Measurements from ENCODE around the gene MAP3K5. TPM values are rescaled to one million over a fixed set of nuclear protein-coding genes. Genes with fewer than 3 reads are reported as not detected.
A peak's percentile ranks its signal among the peaks of the same experiment; 100 is the strongest.

Gene MAP3K5
- total RNA-seq, 2 experiments from 2014 or later, result 23.4 to 24.0 TPM

- CTCF ChIA-PET, result interaction anchor here (0.5 kb wide), 1 partner anchor 1257 kb away, joined by 3 read pairs; no protein-coding TSS in a partner anchor
- POLR2A ChIA-PET, result interaction anchor here (1.2 kb wide), 1 partner anchor 20 kb away, joined by 3 read pairs; no protein-coding TSS in a partner anchor
Observed at GRCh38 chr6:136532030-136532429, 260.2 kb downstream of the MAP3K5 start.

DNA sequence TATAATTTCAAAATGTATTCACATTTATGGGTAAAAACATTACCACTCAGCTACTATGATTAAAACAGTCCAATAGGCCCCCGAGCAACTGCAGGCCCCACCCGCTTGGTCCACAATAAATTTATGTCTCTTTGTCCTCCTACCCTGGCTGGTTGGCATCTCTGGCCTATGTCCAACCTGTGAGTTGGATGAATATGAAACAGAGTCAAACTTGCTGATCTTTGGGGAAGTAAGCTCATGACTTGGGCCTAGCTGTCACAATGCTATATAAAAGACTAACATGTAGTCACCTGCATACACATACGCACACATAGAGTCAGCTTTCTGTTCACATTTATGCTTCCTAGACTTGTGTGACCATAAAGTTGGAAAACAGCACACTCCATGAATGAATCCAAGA lies 262.6 kb downstream of the MAP3K5 start:
- Mint-ChIP-seq H3K36me3 (ENCODE audit: low read depth) (no peaks in the 10 kb centered on the region), H3K27me3 (peaks cover 13% of the 10 kb centered on the region), H3K9me3 (no peaks in the 10 kb centered on the region), H3K4me1 (peaks cover 19% of the 10 kb centered on the region), H3K27ac (no peak overlapping the region), H3K4me3 (no peak overlapping the region)
- ChIA-PET CTCF (interaction anchor here (0.6 kb wide), 1 partner anchor 1129 kb away, joined by 3 read pairs; no protein-coding TSS in a partner anchor), POLR2A (no interaction called here)
- DNase-seq, result no peak

More at GRCh38 chr6:136532030-136532429, 260.2 kb downstream of the MAP3K5 start:
- no peak for DNase-seq
- no peak overlapping the region for H3K4me3 Mint-ChIP-seq
- H3K36me3 Mint-ChIP-seq (ENCODE audit: low read depth), result no peaks in the 10 kb centered on the region
- H3K27ac Mint-ChIP-seq, result no peak overlapping the region
- peaks cover 8% of the 10 kb centered on the region for H3K4me1 Mint-ChIP-seq
- no peaks in the 10 kb centered on the region for H3K9me3 Mint-ChIP-seq
- H3K27me3 Mint-ChIP-seq, result peaks cover 9% of the 10 kb centered on the region

- no peak overlapping the region for H3K27ac Mint-ChIP-seq
- peaks cover 8% of the 10 kb centered on the region for H3K27me3 Mint-ChIP-seq
- no peaks in the 10 kb centered on the region for H3K36me3 Mint-ChIP-seq (ENCODE audit: low read depth)
- no peak for DNase-seq
- ChIA-PET CTCF (interaction anchor here (0.6 kb wide), 1 partner anchor 231 kb away, joined by 5 read pairs; no protein-coding TSS in a partner anchor), POLR2A (no interaction called here)
- H3K4me1 Mint-ChIP-seq, result peaks cover 19% of the 10 kb centered on the region
- no peak overlapping the region for H3K4me3 Mint-ChIP-seq
- H3K9me3 Mint-ChIP-seq, result no peaks in the 10 kb centered on the region
Observed at GRCh38 chr6:136528477-136528876, 263.8 kb downstream of the MAP3K5 start.

DNA sequence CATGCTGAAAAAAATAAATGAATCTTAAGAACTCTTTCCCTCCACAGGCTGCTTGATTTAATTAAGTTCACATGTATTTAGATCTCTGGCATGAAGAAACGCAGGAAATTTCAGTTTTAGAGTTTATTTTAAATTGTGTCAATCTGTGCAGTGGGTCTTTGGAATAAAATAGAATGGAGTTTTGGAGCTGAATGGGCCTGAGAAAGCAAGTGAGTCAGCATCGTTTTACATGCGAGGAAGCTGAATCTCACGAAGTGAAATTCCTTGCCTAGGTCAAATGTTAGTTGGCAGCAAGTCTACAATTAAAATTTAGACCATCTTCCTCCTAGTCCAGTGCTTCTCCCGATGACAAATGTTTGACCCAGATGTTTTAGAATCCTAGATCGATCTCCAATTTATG lies 264.4 kb downstream of the MAP3K5 start:
- Mint-ChIP-seq H3K27ac (no peak overlapping the region), H3K36me3 (ENCODE audit: low read depth) (no peaks in the 10 kb centered on the region), H3K4me1 (peaks cover 19% of the 10 kb centered on the region), H3K9me3 (no peaks in the 10 kb centered on the region), H3K4me3 (no peak overlapping the region), H3K27me3 (peaks cover 8% of the 10 kb centered on the region)
- POLR2A ChIA-PET, result no interaction called here
- DNase-seq, result no peak
- CTCF ChIA-PET, result no interaction called here

- Mint-ChIP-seq H3K4me1 (peaks cover 19% of the 10 kb centered on the region), H3K9me3 (no peaks in the 10 kb centered on the region), H3K4me3 (no peak overlapping the region), H3K27ac (no peak overlapping the region), H3K27me3 (peaks cover 8% of the 10 kb centered on the region), H3K36me3 (ENCODE audit: low read depth) (no peaks in the 10 kb centered on the region)
- ChIA-PET CTCF (no interaction called here), POLR2A (no interaction called here)
- DNase-seq, result no peak
Observed at GRCh38 chr6:136526937-136527336, 265.3 kb downstream of the MAP3K5 start.

DNA sequence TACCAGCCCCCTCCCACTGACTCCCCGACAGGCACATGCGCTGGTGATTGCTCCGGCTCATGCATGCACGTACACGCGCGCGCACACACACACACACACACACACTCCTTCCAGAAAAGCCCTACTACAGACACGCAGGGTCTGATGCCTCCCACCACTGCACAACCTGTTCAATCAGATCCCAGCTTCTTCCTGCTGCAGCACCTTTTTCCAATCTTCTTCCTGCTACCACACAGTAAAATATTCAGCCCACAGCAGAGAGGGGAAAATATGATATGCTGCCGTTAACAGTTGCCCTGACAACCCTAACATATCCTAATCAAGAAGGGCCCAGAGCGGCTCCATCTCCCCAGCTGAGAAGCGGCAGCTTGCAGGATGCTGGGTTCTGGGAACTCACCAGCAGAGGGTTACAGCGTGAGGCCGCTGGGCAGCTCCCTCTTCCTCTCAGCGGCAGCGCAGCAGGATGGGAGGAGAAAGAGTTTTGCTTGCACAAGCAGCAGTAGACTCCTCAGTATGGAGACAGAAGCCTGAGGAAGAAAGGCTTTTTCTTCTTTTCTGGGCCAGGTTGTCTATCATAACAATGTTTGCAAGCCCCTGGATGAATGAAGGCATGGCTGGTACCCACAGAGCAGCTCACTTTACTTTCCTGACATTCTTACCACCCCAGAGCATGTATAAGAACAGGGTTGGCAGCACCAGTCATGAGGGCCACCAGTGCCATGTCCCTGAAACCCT lies 265.9 kb downstream of the MAP3K5 start:
- POLR2A ChIA-PET, result no interaction called here
- Mint-ChIP-seq H3K4me1 (peaks cover 19% of the 10 kb centered on the region), H3K36me3 (ENCODE audit: low read depth) (no peaks in the 10 kb centered on the region), H3K9me3 (no peaks in the 10 kb centered on the region), H3K27ac (no peak overlapping the region), H3K27me3 (peaks cover 5% of the 10 kb centered on the region), H3K4me3 (no peak overlapping the region)
- peak; percentile 53 for DNase-seq
- CTCF ChIA-PET, result no interaction called here

DNA sequence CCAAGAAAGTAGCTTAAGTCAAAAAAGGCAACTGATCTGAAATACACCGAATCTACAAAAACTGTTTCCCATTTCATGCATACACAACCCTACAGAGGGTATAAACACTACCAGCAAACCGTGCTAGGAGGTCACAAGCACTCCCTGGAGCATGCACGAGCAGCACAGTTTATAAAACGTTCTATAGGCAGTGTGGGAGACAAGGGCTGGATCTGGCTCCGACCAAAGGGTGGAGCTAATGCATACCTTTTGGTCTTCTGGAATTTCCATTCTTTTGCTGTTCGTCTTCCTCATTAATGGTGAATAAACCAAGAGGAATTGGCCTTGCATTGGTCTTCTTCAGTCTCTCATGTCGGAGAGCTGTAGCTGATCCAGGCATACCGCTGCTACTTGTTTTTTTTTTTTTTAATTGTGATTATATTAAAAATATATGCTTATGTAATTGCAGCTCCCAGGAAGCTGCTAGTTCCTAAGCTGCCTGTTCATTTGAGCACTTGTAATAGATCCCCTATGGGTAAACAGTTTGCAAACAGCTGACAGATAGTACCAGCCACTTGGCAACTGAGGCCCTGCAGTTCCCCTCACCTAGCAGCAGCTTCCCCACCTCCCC lies 266.6 kb downstream of the MAP3K5 start:
- no peak for DNase-seq
- H3K27me3 Mint-ChIP-seq, result peaks cover 4% of the 10 kb centered on the region
- no peak overlapping the region for H3K27ac Mint-ChIP-seq
- no peaks in the 10 kb centered on the region for H3K36me3 Mint-ChIP-seq (ENCODE audit: low read depth)
- POLR2A ChIA-PET, result no interaction called here
- H3K4me3 Mint-ChIP-seq, result no peak overlapping the region
- H3K9me3 Mint-ChIP-seq, result no peaks in the 10 kb centered on the region
- peaks cover 19% of the 10 kb centered on the region for H3K4me1 Mint-ChIP-seq
- CTCF ChIA-PET, result interaction anchor here (0.6 kb wide), 1 partner anchor 100 kb away, joined by 3 read pairs; no protein-coding TSS in a partner anchor

DNA sequence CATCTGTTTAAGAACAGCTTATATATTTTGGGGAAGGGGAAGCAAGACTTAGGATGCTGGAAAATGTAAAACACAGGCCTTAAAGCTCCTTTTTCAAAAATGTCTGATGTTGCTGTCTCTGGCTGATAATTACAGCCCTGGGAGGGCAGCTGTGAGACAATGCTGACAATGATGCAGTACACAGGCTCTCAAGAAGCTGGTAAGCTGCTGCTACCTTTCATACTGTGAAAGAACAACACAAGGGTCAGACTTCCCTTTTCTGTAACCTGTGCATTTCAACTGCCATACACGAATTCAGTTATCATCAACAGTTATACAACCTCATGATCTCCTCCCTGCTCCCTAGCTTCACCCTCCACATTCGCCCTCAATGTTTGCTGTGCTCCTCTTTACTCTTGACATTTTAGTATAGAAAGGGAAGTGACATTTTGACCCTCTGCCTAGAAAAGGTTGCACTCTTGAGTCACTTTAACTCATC lies 267.3 kb downstream of the MAP3K5 start:
- Mint-ChIP-seq H3K27me3 (peaks cover 4% of the 10 kb centered on the region), H3K4me1 (peaks cover 19% of the 10 kb centered on the region), H3K27ac (no peak overlapping the region), H3K36me3 (ENCODE audit: low read depth) (no peaks in the 10 kb centered on the region), H3K4me3 (no peak overlapping the region), H3K9me3 (no peaks in the 10 kb centered on the region)
- no peak for DNase-seq
- ChIA-PET CTCF (no interaction called here), POLR2A (no interaction called here)

DNA sequence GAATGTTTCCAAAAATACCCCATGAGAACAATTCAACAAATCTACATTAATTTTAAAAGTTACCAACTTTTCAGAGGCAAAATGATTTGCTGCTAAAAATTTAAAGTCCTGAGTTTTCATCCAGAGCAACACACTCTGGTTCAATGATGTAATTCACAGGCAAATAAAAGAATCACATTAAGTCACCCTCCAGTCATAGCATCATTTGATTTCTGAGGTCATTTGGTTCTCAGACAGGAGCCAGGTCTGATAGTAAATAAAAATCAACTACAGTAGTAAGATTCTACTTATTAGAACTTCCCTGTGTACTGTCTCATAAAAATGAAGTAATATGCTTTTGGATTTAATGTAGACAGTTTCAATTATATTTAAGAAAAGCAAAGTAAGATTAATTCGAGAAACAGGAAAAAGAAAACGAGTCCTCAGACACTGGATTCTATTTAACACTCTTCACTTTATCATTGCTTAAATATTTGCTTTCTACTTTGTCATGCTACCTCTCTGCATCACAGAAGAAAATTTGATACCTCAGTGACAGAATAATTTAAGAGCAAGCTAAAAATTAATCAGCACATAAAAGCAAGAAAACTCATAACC lies 267.8 kb downstream of the MAP3K5 start:
- H3K27ac Mint-ChIP-seq, result no peak overlapping the region
- H3K4me3 Mint-ChIP-seq, result no peak overlapping the region
- CTCF ChIA-PET, result interaction anchor here (0.6 kb wide), 1 partner anchor 1710 kb away, joined by 3 read pairs; no protein-coding TSS in a partner anchor
- peaks cover 19% of the 10 kb centered on the region for H3K4me1 Mint-ChIP-seq
- peaks cover 4% of the 10 kb centered on the region for H3K27me3 Mint-ChIP-seq
- no peaks in the 10 kb centered on the region for H3K36me3 Mint-ChIP-seq (ENCODE audit: low read depth)
- H3K9me3 Mint-ChIP-seq, result no peaks in the 10 kb centered on the region
- POLR2A ChIA-PET, result no interaction called here
- DNase-seq, result no peak

- DNase-seq, result no peak
- Mint-ChIP-seq H3K27me3 (peaks cover 4% of the 10 kb centered on the region), H3K4me1 (peaks cover 19% of the 10 kb centered on the region), H3K36me3 (ENCODE audit: low read depth) (no peaks in the 10 kb centered on the region), H3K27ac (no peak overlapping the region), H3K4me3 (no peak overlapping the region), H3K9me3 (no peaks in the 10 kb centered on the region)
- ChIA-PET POLR2A (no interaction called here), CTCF (no interaction called here)
Observed at GRCh38 chr6:136523196-136523595, 269.1 kb downstream of the MAP3K5 start.

DNA sequence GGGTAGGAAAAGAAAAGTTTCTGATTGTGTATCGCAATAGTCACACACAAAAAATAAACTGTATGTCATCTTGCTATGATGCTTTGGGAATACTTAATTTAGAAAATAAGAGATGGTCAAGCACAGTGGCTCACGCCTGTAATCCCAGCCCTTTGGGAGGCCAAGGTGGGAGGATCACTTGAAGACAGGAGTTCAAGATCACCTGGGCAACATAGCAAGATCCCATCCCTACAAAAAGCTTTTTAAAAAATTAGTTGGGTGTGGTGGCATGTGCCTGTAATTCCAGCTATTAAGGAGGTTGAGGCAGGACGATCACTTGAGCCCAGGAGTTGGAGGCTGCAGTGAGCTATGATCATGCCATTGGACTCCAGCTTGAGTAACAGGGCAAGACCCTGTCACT lies 269.6 kb downstream of the MAP3K5 start:
- Mint-ChIP-seq H3K9me3 (no peaks in the 10 kb centered on the region), H3K4me3 (no peak overlapping the region), H3K4me1 (peaks cover 19% of the 10 kb centered on the region), H3K27ac (no peak overlapping the region), H3K27me3 (peaks cover 5% of the 10 kb centered on the region), H3K36me3 (ENCODE audit: low read depth) (no peaks in the 10 kb centered on the region)
- ChIA-PET CTCF (no interaction called here), POLR2A (no interaction called here)
- no peak for DNase-seq

GRCh38 chr6:136521911-136522310 lies 270.4 kb downstream of the MAP3K5 start:
- H3K4me3 Mint-ChIP-seq, result no peak overlapping the region
- CTCF ChIA-PET, result no interaction called here
- peaks cover 7% of the 10 kb centered on the region for H3K27me3 Mint-ChIP-seq
- H3K27ac Mint-ChIP-seq, result no peak overlapping the region
- H3K36me3 Mint-ChIP-seq (ENCODE audit: low read depth), result no peaks in the 10 kb centered on the region
- DNase-seq, result no peak
- H3K9me3 Mint-ChIP-seq, result no peaks in the 10 kb centered on the region
- POLR2A ChIA-PET, result no interaction called here
- H3K4me1 Mint-ChIP-seq, result peaks cover 14% of the 10 kb centered on the region

DNA sequence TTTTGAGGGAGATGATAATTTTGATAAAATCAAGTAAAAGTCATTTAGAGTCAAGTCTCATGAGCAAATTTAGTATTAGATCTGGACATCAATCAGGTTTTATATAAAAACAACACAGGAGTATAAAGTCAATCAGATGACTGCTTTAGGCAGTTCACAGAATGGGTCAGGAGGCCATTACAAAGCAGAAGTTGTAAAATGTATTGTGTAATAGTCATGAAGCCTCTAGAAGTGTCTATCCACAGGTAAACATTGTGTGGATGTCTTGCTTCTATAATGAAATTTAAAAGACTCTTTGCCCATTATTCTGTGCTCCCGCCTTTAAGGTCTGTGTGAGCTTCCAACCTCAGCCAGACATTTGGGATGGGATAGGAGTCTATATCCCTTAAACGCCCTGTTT lies 270.9 kb downstream of the MAP3K5 start:
- POLR2A ChIA-PET, result no interaction called here
- CTCF ChIA-PET, result interaction anchor here (1.6 kb wide), 1 partner anchor 12 kb away, joined by 4 read pairs; no protein-coding TSS in a partner anchor
- H3K27me3 Mint-ChIP-seq, result peaks cover 7% of the 10 kb centered on the region
- no peak for DNase-seq
- H3K4me3 Mint-ChIP-seq, result no peak overlapping the region
- H3K4me1 Mint-ChIP-seq, result peaks cover 10% of the 10 kb centered on the region
- H3K36me3 Mint-ChIP-seq (ENCODE audit: low read depth), result no peaks in the 10 kb centered on the region
- H3K27ac Mint-ChIP-seq, result no peak overlapping the region
- H3K9me3 Mint-ChIP-seq, result no peaks in the 10 kb centered on the region

Measured in activated CD4-positive, alpha-beta T cell treated with anti-CD3 and anti-CD28 coated beads, Interleukin-2, amount 10 ng/mL, durations not matched to agents 7 days and 5 days (primary cell).